Skeletal muscle cell (primary cell): Measurements from ENCODE around the gene ZC3H12D.
"Not testable (repeated sequence)": the region's sequence is repeated elsewhere in the genome, so short reads cannot be mapped to it uniquely, and the experiment has no call there.

ENCODE experiments used
- DNase-seq: peaks from one replicate; pipeline ENCODE4 v3.0.0-alpha.2; 2010; ENCODE audit warnings: low read depth
- H3K4me3 ChIP-seq: 2 replicates; pipeline ENCODE4 v1.5.1; 2011; ENCODE audit warnings: low read depth, mild to moderate bottlenecking, control low read depth, low read length, moderate library complexity

ZC3H12D gene

DNA sequence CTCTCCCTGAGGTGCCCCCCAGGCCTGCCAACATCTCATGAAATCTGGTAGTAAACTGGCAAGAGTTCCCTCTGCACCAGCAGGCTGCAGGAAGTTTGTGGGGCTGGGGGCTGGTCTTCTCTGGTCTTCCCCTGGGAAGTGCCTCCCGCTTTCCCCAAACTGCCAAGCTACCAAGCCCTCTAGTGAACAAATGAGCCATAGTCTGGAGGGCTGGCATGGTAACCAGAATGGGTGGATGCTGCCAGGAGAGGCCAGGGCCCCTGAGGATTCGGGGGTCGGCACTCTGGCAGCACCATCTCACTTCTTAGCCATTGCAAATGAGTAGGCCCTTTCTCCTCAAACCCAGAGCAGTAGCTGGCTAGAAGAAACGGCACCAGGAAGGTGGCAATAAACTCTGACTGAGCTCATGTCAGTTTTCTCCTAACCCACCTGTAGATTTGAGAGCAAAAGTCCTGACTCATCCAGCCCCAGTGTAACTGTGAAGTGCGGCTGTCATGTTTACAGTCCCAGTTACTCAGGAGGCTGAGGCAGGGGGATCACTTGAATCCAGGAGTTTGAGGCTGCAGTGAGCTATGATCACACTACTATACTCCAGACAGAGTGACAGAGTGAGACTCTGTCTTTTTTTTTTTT, 35.9 kb downstream of the ZC3H12D start:
- no peak for DNase-seq
- no peak overlapping the region for H3K4me3 ChIP-seq

DNA sequence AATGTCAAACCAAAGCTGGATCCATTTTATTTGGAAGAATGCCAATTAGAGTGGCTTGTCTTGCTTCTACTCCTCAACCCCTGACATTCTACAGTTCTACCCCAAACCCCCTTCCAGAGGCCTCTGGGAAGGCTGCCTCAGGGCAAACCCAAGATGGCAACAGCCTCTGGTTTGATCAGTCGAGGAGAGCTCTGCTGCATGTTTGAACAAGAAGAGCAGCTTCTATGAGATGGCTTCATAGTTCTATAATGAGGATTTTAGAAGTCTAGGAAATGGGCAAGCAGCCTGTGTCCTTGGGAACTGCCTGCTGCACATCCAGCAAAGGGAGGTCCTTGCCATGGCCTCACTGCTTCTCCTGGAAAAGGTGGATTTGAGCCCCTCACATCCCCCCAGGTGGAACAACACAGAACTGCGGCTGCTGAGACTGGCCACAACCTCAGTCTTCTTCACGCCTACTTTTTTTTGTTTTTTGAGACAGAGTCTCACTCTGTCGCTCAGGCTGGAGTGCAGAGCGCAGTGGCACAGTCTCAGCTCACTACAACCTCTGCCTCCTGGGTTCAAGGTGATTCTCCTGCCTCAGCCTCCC, 37.9 kb downstream of the ZC3H12D start:
- DNase-seq: no peak
- no peak overlapping the region for H3K4me3 ChIP-seq

DNA sequence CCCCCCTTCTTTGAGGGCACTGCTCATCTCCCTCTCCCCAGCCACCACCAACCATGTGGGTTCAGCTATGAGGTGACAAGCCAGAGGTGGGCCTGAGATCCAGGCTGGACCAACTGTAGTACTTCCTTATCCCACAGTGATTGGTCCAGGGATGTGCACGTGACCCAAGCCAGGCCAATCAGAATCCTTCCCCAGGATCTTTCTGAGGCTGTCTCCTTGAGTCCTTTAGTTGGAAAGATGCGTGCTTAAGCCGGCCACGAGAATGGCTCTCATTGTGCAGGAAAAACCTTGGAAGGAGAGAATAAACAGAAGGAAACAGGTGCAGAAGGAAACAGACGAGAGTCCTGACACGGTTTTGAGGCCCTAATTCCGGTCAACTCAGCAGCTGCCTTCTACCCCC, 39.2 kb downstream of the ZC3H12D start:
- DNase-seq: no peak
- no peak overlapping the region for H3K4me3 ChIP-seq

GRCh38 chr6:149445095-149445466, 39.7 kb downstream of the ZC3H12D start:
- no peak for DNase-seq

GRCh38 chr6:149444360-149445094, 40.3 kb downstream of the ZC3H12D start:
- H3K4me3 ChIP-seq, DNase-seq: not testable (repeated sequence)

More at GRCh38 chr6:149445095-149445466, 39.7 kb downstream of the ZC3H12D start:
- H3K4me3 ChIP-seq: no peak overlapping the region

GRCh38 chr6:149443411-149444181, 41.2 kb downstream of the ZC3H12D start:
- H3K4me3 ChIP-seq: no peak overlapping the region
- DNase-seq: no peak

- no peak for DNase-seq
- H3K4me3 ChIP-seq: no peak overlapping the region
Observed at GRCh38 chr6:149441740-149442139, 43.1 kb downstream of the ZC3H12D start.

DNA sequence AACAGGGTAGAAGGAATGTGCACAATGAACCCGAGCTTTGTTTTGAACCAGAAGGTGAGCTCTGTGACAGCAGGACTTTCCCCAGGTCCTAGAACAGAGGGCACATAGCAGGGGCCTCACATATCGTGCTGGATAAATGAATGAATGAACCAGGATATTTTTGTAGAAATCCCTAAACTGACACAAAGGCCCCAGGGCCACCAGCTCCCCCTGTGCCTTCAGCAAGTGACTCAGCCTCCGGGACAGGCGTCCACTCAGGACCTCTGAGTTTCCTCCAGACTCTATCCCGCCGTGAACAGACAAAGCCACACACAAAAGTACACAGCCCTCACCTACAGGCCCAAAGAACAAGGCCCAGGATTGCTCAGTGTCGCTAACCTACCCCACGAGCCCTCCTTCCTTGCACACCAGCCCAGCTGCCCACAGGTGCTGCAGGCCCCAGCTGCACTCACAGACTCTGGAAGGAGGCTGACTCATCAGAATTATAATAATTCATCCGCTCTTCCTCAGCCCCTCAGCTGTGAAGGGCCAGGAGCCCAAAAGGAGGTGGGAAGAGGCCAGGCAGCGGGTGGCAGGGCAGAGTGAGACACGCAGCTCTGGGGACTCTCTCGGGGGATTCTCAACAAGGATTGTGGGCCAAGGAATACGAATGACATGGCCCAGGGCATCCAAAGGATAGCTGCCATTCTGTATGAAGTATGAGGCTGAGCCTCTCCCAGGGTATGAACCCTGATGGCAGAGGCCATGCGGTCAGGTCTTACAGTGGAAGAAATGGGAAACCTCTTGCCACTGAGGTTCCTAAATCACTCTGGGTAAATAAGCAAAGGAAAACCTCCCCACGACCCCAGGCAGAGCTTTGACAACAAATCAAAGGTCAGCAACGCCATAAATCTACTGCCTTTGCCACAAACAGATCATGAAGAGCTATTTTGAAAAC, 43.8 kb downstream of the ZC3H12D start:
- DNase-seq: no peak

GRCh38 chr6:149439626-149440025, 45.2 kb downstream of the ZC3H12D start:
- H3K4me3 ChIP-seq: no peak overlapping the region
- DNase-seq: no peak

More for the DNA sequence above, 43.8 kb downstream of the ZC3H12D start:
- no peak overlapping the region for H3K4me3 ChIP-seq

DNA sequence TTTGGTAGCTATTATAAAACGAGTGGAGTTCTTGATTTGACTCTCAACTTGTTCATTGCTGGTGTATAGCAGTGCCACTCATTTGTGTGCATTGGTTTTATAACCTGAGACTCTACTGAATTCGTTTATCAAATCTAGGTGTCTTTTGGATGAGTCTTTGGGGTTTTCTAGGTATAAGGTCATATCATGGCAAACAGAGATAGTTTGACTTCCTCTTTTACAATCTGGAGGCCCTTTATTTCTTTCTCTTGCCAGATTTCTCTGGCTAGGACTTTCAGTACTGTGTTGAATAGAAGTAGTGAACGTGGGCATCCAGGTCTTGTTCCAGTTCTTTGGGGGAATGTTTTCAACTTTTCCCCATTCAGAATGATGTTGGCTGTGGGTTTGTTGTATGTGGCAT, 46.0 kb downstream of the ZC3H12D start:
- no peak for DNase-seq
- no peak overlapping the region for H3K4me3 ChIP-seq

GRCh38 chr6:149437212-149437611, 47.6 kb downstream of the ZC3H12D start:
- no peak overlapping the region for H3K4me3 ChIP-seq
- no peak for DNase-seq

- no peak for DNase-seq
- H3K4me3 ChIP-seq: no peak overlapping the region
Observed at GRCh38 chr6:149436647-149437046, 48.2 kb downstream of the ZC3H12D start.

GRCh38 chr6:149435919-149436586, 48.8 kb downstream of the ZC3H12D start:
- DNase-seq: no peak
- H3K4me3 ChIP-seq: no peak overlapping the region

- no peak overlapping the region for H3K4me3 ChIP-seq
- DNase-seq: no peak
Observed at GRCh38 chr6:149433881-149434280, 50.9 kb downstream of the ZC3H12D start.

GRCh38 chr6:149433405-149433804, 51.4 kb downstream of the ZC3H12D start:
- no peak overlapping the region for H3K4me3 ChIP-seq
- DNase-seq: no peak

- no peak overlapping the region for H3K4me3 ChIP-seq
- DNase-seq: no peak
Observed at GRCh38 chr6:149431905-149432775, 52.7 kb downstream of the ZC3H12D start.

DNA sequence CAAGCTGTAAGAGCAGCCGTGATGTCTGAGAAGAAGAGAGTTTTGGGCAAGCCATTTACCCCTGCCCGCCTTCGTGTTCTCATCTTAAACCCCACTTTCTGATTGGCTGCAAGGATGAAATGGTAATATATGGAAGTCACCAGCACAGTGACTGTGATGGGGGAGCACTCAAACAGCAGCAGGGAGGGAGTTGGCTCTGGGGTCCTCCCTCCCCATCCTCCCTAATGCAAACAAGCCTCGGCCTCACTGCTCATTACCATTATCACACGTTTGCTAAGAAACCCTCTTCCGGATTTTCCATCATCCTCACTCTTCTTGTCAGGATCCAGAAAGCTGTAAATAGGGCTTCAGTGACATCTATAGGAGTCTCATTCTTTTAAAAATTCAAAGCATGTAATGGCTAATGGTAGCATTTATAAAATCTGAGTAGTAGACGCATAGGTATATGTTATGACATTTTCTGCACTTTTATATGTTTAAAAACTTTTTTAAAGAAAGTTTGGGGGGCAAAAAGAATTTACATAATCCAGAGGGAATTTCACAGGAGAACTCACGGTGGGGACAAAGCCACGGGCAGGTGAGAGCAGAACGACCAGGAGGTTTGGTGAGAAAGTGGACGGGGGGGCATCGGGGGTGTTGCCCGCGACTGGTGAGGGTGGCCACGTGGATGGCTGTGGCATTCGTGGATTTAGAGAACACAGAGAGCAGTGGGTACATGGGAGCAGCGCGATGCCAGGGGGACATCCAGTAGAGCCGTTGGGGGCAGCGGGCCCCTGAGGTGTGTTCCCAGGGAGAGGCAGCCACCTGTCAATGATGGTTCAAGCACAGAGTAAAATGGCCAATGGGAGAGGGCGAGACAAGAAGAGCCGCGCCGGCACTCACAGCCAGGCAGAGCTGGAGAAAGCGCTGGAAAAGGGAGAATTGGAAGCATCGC, 55.1 kb downstream of the ZC3H12D start:
- DNase-seq: no peak
- H3K4me3 ChIP-seq: no peak overlapping the region
